Breast epithelium (tissue), 3 donors: ENCODE results near the gene CEP78.

ENCODE experiments used
- POLR2A ChIP-seq: fragments of 450-650 bp; IDR thresholded peaks from one replicate; pipeline ENCODE4 v1.6.1; 2016; ENCODE audit warnings: antibody characterized with exemption, mild to moderate bottlenecking, moderate library complexity
- POLR2AphosphoS5 ChIP-seq, 3 donors: sonication (generic); formaldehyde crosslinking; IDR thresholded peaks; one replicate each; pipeline ENCODE4 v1.6.1; 2017; ENCODE audit warnings: antibody characterized with exemption in 3 of 3
- TF ChIP-seq, protein P1 (sequence below), 3 donors: fragments of 450-650 bp; IDR thresholded peaks; one replicate each; pipeline ENCODE4 v1.5.1; 2016 to 2017; ENCODE audit warnings: antibody characterized with exemption in 3 of 3, mild to moderate bottlenecking in 3 of 3, moderate library complexity in 3 of 3

DNA sequence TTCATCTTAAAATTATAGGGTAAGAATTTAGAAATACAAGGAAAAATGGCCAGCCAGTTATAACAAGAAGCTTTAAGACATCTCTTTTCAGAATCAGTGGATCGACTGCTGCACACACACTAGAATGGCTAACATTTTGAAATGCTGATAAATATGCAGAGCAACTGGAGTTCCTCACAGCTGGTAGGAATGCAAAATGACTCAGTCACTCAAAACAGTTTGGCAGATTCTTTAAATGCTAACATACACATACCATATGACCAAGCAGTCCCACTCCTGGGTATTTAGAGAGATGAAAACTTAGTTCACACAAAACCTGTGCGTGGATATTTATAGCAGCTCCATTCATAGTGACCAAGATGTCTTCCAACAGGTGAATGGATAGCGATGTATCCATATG, 37.9 kb downstream of the CEP78 start:
- TF ChIP-seq, protein P1, sequence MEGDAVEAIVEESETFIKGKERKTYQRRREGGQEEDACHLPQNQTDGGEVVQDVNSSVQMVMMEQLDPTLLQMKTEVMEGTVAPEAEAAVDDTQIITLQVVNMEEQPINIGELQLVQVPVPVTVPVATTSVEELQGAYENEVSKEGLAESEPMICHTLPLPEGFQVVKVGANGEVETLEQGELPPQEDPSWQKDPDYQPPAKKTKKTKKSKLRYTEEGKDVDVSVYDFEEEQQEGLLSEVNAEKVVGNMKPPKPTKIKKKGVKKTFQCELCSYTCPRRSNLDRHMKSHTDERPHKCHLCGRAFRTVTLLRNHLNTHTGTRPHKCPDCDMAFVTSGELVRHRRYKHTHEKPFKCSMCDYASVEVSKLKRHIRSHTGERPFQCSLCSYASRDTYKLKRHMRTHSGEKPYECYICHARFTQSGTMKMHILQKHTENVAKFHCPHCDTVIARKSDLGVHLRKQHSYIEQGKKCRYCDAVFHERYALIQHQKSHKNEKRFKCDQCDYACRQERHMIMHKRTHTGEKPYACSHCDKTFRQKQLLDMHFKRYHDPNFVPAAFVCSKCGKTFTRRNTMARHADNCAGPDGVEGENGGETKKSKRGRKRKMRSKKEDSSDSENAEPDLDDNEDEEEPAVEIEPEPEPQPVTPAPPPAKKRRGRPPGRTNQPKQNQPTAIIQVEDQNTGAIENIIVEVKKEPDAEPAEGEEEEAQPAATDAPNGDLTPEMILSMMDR (IDR thresholded peaks at IDR 0.05) = no peak
- TF ChIP-seq POLR2A (no peak), POLR2AphosphoS5 (IDR thresholded peaks at IDR 0.05) (no peak)
